ENCODE results near the gene ZC3H12D.
"Not testable (repeated sequence)": the region's sequence is repeated elsewhere in the genome, so short reads cannot be mapped to it uniquely, and the experiment has no call there.

Gene ZC3H12D

GRCh38 chr6:149457316-149457884, 27.4 kb downstream of the ZC3H12D start:
- no peak for DNase-seq

- no peak for DNase-seq
These were observed 28.3 kb downstream of the ZC3H12D start for GRCh38 chr6:149456311-149457021.

- DNase-seq = no peak
These were observed 29.6 kb downstream of the ZC3H12D start for GRCh38 chr6:149455031-149455732.

DNA sequence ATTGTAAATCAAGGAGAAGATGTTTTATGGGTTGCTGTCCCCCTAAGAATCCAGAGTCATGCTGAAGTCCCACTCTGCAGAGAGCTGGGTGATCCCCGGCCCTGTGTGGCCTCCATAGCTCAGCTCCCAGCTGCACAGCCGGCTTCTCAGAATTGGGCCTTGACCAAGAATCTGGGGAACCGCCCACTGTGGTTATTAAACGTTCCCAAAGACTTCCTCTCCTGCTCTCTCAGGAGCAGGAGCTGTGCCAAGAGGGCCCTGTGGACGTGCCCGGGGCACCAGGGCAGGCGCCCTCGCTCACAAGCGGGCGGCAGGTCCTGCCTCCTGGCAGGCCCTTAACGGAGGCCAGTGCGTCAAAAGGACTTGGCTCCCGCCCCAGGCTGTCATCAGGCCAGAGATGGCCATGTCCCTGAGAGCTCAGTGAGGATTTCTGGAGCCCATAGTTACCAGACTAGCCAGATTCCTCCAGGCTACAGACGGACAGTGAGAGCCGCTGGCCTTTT, 30.4 kb downstream of the ZC3H12D start:
- no peak for DNase-seq

- DNase-seq = no peak
These were observed 31.0 kb downstream of the ZC3H12D start for GRCh38 chr6:149453597-149454345.

DNA sequence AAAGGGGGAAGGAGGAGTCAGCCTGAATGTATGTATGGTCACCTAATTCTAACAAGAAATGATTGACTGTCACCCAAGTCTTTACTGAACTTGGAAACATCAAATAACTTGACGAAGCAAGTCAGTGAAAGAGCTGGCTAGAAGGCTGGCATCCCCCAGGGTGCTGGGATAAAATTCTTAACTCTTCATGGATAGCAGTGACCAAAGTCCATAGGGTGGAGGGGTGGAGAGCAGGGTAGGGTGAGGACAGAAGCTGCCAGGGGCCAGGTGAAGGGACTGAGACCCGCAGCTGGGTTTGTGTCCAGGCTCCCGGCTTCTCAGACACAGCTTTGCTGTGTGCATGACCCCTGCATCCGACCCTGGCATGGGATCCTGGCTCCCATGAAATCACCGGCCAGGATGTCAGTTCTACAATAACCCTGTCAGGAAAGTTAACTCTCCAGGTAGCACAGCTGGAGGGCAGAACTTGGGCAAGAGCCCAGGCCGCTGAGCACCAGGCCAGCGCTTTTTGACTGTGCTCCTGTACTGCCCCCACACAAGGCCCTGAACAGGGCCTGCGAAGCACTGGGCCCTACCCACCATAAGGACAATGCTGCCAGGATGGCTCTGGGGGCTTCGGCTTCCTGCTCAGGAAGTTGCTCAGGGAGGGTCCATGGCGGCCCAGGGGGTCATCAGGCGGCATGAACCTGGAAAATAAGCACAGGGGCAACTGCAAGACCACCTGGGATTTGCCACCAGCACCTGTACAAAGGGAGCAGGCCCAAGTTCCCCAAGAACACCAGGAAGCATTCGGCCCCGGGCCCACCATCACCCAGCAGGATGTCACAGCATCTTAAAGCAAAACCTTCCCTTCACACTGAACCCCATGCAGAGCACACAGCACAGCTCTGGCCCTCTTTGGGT, 32.5 kb downstream of the ZC3H12D start:
- DNase-seq = no peak

GRCh38 chr6:149451376-149452036, 33.3 kb downstream of the ZC3H12D start:
- DNase-seq = no peak

DNA sequence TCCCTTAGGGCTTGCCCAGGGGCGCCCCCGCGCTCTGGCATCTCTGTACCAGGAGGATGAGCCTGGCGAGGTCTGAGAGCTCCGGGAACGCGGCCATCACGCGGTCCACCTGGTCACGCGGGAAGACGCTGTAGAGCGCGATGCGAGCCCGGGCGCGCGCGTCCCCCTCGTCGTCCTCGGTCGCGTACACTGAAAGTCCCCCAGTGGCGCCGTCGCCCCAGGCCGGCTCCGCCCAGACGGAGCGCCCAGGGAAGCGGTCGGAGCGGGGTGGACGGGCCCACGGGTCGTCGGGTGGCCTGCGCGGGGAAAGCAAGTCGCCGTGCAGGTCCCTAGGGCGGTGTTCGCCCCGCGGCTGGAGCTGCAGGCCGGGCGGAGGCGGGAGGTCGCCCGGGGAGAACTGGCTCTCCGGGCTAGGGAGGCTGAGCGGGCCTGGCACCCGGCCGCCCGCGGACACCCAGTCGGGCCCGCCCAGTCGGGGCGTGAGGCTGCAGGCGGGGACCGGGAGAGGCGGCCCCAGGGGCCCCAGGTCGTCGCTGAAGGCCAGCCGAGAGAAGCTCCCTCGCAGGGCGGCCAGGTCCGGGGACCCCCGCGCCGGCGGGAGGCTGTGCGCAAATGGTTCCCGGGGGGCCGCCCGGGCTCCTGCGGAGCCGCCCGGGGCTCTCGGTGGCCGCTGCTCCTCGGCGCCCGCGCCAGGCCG, 34.0 kb downstream of the ZC3H12D start:
- no peak for DNase-seq

- DNase-seq = no peak
These were observed 34.8 kb downstream of the ZC3H12D start for GRCh38 chr6:149449831-149450678.

DNA sequence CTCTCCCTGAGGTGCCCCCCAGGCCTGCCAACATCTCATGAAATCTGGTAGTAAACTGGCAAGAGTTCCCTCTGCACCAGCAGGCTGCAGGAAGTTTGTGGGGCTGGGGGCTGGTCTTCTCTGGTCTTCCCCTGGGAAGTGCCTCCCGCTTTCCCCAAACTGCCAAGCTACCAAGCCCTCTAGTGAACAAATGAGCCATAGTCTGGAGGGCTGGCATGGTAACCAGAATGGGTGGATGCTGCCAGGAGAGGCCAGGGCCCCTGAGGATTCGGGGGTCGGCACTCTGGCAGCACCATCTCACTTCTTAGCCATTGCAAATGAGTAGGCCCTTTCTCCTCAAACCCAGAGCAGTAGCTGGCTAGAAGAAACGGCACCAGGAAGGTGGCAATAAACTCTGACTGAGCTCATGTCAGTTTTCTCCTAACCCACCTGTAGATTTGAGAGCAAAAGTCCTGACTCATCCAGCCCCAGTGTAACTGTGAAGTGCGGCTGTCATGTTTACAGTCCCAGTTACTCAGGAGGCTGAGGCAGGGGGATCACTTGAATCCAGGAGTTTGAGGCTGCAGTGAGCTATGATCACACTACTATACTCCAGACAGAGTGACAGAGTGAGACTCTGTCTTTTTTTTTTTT, 35.9 kb downstream of the ZC3H12D start:
- DNase-seq = no peak

- no peak for DNase-seq
These were observed 37.9 kb downstream of the ZC3H12D start for GRCh38 chr6:149446791-149447376.

DNA sequence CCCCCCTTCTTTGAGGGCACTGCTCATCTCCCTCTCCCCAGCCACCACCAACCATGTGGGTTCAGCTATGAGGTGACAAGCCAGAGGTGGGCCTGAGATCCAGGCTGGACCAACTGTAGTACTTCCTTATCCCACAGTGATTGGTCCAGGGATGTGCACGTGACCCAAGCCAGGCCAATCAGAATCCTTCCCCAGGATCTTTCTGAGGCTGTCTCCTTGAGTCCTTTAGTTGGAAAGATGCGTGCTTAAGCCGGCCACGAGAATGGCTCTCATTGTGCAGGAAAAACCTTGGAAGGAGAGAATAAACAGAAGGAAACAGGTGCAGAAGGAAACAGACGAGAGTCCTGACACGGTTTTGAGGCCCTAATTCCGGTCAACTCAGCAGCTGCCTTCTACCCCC, 39.2 kb downstream of the ZC3H12D start:
- no peak for DNase-seq

GRCh38 chr6:149445095-149445466, 39.7 kb downstream of the ZC3H12D start:
- no peak for DNase-seq

GRCh38 chr6:149444360-149445094, 40.3 kb downstream of the ZC3H12D start:
- not testable (repeated sequence) for DNase-seq

GRCh38 chr6:149443411-149444181, 41.2 kb downstream of the ZC3H12D start:
- no peak for DNase-seq

DNA sequence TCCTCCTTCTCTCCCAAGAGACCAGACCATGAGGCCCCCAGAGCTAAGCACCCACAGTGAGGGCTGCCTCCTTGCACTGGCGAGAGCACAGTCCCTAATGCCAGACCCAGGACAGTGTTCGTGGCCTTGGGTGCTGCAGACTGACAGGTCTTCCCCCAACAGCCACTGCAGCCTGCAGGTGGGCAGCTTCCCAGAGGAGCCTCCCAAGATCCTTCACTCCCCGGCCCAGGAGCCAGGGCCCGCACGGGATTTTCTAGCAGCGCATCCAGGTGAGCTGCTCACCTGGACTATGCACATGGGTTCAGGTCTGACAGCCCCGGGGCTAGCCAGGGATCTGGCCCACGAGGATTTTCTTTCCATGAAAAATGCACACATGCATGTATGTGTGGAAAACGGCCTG, 43.1 kb downstream of the ZC3H12D start:
- no peak for DNase-seq
